Calu3 (cell line): Measurements from ENCODE around the gene FAT2. TPM values are rescaled to one million over a fixed set of nuclear protein-coding genes. Genes with fewer than 3 reads are reported as not detected.
A peak's percentile ranks its signal among the peaks of the same experiment; 100 is the strongest.

ENCODE experiments used
- BruUV-seq: library from RNA; stranded (reverse); fragments of 400-500 nt; replicated peaks from 2 replicates; lab custom pipeline; 2021; lab: Mats Ljungman, UMichigan
- CTCF ChIA-PET: fragments of 300-600 bp; sonication (Branson Sonifier 250); formaldehyde crosslinking; loops from one replicate; lab custom pipeline; 2022; ENCODE audit warnings: antibody characterized with exemption; lab: Charles Lee
- DNase-seq: peaks from one replicate; pipeline ENCODE4 v3.0.0; 2022
- H3K27ac Mint-ChIP-seq: one replicate; pipeline ENCODE4 v1.8.0; 2022; ENCODE audit warnings: mixed read lengths; ENCODE audit not compliant: unreplicated experiment
- H3K27me3 Mint-ChIP-seq: one replicate; pipeline ENCODE4 v1.8.0; 2022; ENCODE audit warnings: mixed read lengths; ENCODE audit not compliant: unreplicated experiment
- H3K36me3 Mint-ChIP-seq: one replicate; pipeline ENCODE4 v1.8.0; 2022; ENCODE audit warnings: mild to moderate bottlenecking, moderate library complexity, mixed read lengths; ENCODE audit not compliant: insufficient read depth, unreplicated experiment
- H3K4me1 Mint-ChIP-seq: one replicate; pipeline ENCODE4 v1.8.0; 2022; ENCODE audit warnings: mild to moderate bottlenecking, low read depth, mixed read lengths; ENCODE audit not compliant: unreplicated experiment
- H3K4me3 Mint-ChIP-seq: one replicate; pipeline ENCODE4 v1.8.0; 2022; ENCODE audit warnings: mild to moderate bottlenecking, low read depth, moderate library complexity, mixed read lengths; ENCODE audit not compliant: unreplicated experiment
- H3K9me3 Mint-ChIP-seq: one replicate; pipeline ENCODE4 v1.8.0; 2022; ENCODE audit warnings: low read depth, mixed read lengths; ENCODE audit not compliant: unreplicated experiment
- intact Hi-C: fragments of 100-400 bp; cut with micrococcal nuclease; formaldehyde crosslinking; loops from one replicate; pipeline ENCODE4 v1.10.0; 2022; ENCODE audit not compliant: unreplicated experiment
- total RNA-seq: library from RNA; stranded (reverse); gene quantifications from 2 replicates; pipeline ENCODE4 v1.2.3, GENCODE V29; 2022
- TF ChIP-seq, protein P1 (sequence below): fragments of 200-600 bp; IDR thresholded peaks from one replicate; pipeline ENCODE4 v1.8.0; 2022; ENCODE audit warnings: antibody characterized with exemption; ENCODE audit not compliant: unreplicated experiment

FAT2 gene
- total RNA-seq, 1 experiment from 2014 or later: not detected

DNA sequence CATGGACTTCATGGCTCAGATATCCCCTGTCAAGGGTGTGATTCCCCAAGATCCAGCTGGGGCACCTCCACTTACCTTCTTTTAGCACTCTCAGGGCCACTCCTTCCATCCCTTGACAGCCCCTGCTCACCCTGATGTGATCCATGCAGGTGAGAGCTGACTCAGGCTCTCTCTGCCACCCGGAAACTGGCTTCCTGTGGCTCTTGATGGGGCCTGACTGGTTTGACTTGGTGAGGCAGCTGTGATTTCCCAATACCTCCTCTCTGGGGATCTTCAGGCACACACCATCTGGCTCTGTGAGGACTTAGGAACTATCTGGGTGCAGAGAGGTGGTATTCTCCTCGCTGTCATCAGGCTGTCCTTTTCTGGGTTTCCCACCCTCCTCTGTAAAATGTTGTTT is 7.9 kb upstream of the FAT2 start:
- Mint-ChIP-seq H3K9me3 (no peaks in the 10 kb centered on the region), H3K4me3 (no peak overlapping the region), H3K36me3 (no peaks in the 10 kb centered on the region), H3K27me3 (peaks cover 81% of the 10 kb centered on the region), H3K4me1 (peaks cover 13% of the 10 kb centered on the region), H3K27ac (no peak overlapping the region)
- peak; percentile 68 for DNase-seq
- intact Hi-C loops: no loop called here
- no TSS peak for BruUV-seq
- CTCF ChIA-PET: interaction anchor here (0.9 to 1.0 kb wide), 2 partner anchors 19 to 39 kb away, joined by 3 to 5 read pairs; no protein-coding TSS in a partner anchor
- TF ChIP-seq, protein P1, sequence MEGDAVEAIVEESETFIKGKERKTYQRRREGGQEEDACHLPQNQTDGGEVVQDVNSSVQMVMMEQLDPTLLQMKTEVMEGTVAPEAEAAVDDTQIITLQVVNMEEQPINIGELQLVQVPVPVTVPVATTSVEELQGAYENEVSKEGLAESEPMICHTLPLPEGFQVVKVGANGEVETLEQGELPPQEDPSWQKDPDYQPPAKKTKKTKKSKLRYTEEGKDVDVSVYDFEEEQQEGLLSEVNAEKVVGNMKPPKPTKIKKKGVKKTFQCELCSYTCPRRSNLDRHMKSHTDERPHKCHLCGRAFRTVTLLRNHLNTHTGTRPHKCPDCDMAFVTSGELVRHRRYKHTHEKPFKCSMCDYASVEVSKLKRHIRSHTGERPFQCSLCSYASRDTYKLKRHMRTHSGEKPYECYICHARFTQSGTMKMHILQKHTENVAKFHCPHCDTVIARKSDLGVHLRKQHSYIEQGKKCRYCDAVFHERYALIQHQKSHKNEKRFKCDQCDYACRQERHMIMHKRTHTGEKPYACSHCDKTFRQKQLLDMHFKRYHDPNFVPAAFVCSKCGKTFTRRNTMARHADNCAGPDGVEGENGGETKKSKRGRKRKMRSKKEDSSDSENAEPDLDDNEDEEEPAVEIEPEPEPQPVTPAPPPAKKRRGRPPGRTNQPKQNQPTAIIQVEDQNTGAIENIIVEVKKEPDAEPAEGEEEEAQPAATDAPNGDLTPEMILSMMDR: no peak

DNA sequence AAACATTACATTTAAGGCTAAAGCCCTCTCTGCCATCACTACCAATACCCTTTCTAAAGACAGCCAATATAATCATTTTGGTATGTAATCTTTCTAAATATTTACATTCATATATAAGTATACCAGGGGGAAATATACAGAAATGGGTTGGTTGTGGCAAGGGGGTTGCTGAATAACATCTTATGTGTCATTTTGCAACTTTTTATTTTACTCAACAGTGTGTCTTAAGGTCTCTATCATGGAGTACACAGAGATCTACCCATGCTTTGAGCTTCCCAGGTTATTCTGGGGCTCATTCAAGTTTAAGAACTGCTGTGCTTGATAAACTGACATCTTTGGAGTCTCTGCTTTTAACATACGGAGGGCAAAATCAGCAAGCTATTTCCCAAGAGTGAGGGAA is 7.4 kb upstream of the FAT2 start:
- DNase-seq: no peak
- H3K4me3 Mint-ChIP-seq: no peak overlapping the region
- no TSS peak for BruUV-seq
- peaks cover 16% of the 10 kb centered on the region for H3K4me1 Mint-ChIP-seq
- CTCF ChIA-PET: interaction anchor here (0.9 to 1.0 kb wide), 2 partner anchors 20 to 39 kb away, joined by 3 to 5 read pairs; no protein-coding TSS in a partner anchor
- no peaks in the 10 kb centered on the region for H3K9me3 Mint-ChIP-seq
- no peak overlapping the region for H3K27ac Mint-ChIP-seq
- intact Hi-C loops: no loop called here
- peaks cover 81% of the 10 kb centered on the region for H3K27me3 Mint-ChIP-seq
- no peaks in the 10 kb centered on the region for H3K36me3 Mint-ChIP-seq
- TF ChIP-seq, protein P1: no peak

DNA sequence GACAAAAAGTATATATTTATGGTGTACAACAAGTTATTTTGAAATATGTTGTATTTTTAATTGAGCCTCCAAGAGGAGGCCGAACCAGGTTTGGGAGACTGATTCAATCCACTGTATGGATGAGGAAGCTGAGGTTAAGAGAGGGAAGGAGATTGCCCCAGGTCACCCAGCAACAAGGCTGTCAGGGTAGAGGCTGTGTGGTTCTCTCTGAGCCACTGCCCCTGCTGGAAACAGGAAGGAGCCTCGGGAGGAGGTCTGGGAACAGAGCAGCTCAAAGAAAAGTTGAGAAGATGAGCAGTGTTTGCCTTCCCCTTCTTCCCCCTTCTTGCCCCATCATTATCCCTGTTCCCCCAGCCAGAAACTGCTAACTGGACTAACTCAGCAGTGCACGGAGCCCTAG is 6.6 kb upstream of the FAT2 start:
- intact Hi-C loops: no loop called here
- DNase-seq: no peak
- BruUV-seq: no TSS peak
- CTCF ChIA-PET: interaction anchor here (0.6 kb wide), 1 partner anchor 239 kb away, joined by 5 read pairs; no protein-coding TSS in a partner anchor
- Mint-ChIP-seq H3K36me3 (no peaks in the 10 kb centered on the region), H3K9me3 (no peaks in the 10 kb centered on the region), H3K4me3 (no peak overlapping the region), H3K27me3 (peaks cover 75% of the 10 kb centered on the region), H3K4me1 (peaks cover 24% of the 10 kb centered on the region), H3K27ac (no peak overlapping the region)
- TF ChIP-seq, protein P1: no peak

DNA sequence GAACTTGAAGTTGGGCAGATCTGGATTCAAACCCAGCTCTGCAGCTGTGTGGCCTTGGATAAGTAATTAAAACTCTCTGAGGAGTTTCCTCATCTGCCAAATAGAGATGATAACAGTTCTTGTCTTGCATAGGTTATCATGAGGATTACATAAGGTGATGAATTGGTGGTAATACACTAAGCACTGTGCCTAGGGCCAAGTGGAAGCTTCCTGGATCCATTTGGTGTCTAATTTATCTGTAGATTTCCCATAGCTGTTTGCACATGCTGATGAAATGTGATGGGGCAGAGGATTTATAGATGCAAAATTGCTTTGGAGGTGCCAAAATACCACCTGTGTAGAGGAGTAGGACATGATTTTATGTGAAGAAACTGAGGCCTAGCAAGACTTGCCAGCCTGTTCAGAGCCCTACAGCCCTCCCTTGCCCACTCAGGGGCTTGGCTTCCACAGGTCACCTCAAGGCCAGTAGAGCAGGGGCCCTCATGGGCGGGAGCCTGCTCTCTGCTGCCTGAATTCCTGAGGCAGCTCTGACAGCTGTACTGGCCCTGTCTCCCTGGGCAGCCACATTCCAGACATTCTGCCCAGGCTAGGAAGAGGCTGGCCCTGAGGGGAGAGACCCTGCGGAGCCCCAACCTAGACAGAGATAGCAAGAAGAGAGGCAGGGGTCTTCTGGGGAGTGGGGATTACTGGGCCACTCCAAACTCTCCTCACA is 5.9 kb upstream of the FAT2 start:
- H3K27ac Mint-ChIP-seq: no peak overlapping the region
- DNase-seq: no peak
- no peak overlapping the region for H3K4me3 Mint-ChIP-seq
- H3K9me3 Mint-ChIP-seq: no peaks in the 10 kb centered on the region
- H3K4me1 Mint-ChIP-seq: peaks cover 27% of the 10 kb centered on the region
- intact Hi-C loops: no loop called here
- TF ChIP-seq, protein P1: no peak
- peaks cover 69% of the 10 kb centered on the region for H3K27me3 Mint-ChIP-seq
- CTCF ChIA-PET: no interaction called here
- BruUV-seq: no TSS peak
- no peaks in the 10 kb centered on the region for H3K36me3 Mint-ChIP-seq
